ENCODE data around the gene MTARC1. TPM values are rescaled to one million over a fixed set of nuclear protein-coding genes. Genes with fewer than 3 reads are reported as not detected.
A peak's percentile ranks its signal among the peaks of the same experiment; 100 is the strongest.

MTARC1 gene
- total RNA-seq, result 9.4 TPM

DNA sequence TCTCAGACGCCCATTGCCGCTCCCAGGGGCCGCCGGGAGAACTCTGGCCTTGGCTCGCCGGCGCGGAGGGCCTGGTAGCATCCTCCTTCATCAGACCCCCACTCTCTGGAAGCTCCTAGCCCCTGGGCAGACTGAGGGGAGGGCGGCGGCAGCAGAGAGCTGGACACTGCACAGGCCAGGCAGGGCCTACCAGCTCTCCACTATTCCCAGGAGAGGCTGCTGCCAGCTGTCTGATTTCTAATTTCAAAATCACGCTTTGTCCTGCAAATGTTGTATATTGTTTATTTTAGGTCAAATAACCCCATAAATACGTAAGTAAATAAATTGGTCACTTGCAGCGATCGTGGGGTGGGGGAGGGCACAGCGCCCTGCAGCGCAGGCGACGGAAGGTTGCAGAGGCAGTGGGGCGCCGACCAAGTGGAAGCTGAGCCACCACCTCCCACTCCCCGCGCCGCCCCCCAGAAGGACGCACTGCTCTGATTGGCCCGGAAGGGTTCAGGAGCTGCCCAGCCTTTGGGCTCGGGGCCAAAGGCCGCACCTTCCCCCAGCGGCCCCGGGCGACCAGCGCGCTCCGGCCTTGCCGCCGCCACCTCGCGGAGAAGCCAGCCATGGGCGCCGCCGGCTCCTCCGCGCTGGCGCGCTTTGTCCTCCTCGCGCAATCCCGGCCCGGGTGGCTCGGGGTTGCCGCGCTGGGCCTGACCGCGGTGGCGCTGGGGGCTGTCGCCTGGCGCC lies at the start of gene MTARC1:
MTARC1 (plus strand) TSS at position 577 of the 732 bp plus-strand sequence; CDS start at position 609, 32 bp downstream.
- DNase-seq, result peak; percentile 58

DNA sequence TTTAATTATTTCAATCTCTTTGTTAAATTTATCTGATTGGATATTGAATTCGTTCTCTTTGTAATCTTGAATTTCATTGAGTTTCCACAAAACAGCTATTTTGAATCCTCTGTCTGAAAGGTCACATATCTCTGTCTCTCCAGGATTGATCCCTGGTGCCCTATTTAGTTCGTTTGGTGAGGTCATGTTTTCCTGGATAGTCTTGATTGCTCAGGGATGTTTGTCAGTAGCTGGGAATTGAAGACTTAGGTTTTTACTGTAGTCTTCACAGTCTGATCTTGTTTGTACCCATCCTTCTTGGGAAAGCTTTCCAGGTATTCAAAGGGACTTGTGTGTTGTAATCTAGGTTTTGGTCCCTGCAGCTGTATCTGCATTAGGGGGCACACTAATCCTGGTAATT lies 45.4 kb upstream of the MTARC1 start:
- DNase-seq, result no peak

DNA sequence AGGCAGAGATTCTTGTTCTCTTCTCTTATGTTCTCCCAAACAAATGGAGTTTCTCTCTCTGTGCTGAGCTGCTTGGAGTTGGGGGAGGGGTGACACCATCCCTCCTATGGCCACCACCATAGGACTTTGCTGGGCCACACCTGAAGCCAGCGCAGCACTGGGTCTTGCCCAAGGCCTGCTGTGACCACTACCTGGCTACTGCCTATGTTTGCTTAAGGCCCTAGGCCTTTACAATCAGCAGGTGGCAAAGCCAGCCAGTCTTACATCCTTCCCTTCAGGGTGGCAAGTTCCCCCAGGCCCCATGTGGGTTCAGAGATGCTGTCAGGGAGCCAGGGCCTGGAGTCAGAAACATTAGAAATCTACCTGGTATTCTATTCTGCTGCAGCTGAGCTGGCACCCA lies 44.9 kb upstream of the MTARC1 start:
- DNase-seq, result no peak

DNA sequence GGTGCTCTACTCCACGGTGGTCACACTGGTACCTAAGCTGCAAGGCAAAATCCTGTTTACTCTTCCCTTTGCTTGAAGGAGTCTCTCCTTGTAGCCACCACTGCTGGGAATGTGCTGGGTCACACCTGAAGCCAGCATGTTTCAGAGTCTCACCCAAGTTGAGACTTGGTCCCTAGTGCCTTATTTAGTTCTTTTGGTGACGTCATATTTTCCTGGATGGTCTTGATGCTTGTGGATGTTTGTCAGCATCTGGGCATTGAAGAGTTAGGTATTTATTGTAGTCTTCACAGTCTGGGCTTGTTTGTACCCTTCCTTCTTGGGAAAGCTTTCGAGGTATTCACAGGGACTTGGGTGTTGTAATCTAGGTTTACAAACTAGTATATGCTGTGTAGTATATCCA lies 44.2 kb upstream of the MTARC1 start:
- no peak for DNase-seq

DNA sequence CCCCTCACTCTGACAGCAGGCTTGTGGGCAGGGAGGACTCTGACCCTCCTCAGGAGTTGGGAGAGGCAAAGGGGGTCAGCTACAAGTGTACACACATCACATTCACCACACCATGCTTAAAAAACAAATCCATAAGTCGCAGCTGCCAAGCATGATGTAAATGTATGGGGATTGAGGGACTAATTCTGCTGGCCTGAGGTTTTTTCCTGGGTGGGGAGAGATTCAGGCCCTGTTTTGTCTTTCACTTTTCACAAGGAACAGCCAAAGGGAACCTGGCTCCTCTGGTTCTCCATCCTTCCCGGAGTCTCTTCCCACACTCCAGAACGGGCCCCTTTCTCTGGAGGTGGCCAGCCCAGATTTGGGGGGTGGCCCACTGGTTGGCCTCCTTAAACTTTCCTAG lies 39.9 kb upstream of the MTARC1 start:
- DNase-seq, result no peak

DNA sequence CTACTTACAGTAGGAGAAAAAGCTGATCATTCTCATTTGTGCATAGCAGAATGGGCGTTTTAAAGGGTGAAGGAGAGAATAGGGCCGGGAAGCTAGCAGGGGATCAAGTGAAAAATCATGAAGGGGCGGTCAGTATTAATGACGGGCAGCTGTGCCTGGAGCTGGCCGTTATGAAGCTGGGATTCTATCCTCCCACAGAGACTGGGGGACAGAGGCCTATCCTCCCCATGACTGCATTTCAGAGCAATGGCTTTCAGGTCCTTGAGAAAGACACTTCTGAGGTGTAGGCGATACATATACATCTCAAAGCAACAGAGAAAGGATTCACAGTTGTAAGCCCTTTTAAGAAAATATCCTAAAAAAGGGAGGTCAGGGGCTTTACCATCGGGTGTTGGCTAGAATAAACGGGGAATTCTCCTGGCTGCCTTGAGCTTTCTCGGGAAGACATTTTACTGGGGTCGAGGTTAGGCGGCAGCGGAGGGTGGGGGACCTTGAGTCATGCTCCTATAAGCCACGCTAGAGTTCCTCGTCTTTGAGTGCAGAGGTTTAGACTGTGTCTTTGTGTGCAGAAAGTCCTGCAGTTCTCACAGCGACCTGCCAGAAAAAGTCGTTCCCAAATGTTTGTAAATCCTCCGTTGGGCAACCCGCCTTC lies 39.1 kb upstream of the MTARC1 start:
- DNase-seq, result no peak

DNA sequence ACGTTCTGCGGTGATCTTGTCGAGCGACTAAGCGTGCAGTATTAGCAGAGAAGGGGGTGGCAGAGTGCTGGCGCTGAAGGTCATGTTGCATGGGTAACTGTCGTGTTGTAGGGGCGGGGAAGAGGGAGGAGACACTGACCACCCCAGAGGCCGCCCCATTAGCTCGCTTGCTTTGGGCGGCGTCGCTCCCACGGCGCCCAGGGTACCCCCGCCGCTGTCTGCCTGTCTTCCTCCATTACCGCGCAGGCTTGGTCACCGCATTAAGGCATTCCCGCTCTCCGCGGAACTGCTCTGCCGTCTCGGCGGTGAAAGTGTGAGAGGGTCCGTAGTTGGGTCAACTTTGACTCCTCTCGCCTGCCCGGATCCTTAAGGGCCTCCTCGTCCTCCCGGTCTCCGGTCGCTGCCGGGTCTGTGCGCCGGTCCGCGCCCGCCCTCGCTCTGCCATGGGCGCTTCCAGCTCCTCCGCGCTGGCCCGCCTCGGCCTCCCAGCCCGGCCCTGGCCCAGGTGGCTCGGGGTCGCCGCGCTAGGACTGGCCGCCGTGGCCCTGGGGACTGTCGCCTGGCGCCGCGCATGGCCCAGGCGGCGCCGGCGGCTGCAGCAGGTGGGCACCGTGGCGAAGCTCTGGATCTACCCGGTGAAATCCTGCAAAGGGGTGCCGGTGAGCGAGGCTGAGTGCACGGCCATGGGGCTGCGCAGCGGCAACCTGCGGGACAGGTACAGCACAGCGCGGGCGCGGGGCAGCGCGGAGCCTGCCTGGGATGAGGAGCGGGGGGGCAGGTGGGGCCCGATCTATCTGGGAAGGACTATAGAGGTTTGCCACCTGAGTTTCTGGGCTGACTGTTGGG lies 38.4 kb upstream of the MTARC1 start, which contains the start of gene MTARC2:
MTARC2 (plus strand) TSS at position 234 of the 846 bp plus-strand sequence; CDS start at position 444, 210 bp downstream.
- DNase-seq, result peak; percentile 42

DNA sequence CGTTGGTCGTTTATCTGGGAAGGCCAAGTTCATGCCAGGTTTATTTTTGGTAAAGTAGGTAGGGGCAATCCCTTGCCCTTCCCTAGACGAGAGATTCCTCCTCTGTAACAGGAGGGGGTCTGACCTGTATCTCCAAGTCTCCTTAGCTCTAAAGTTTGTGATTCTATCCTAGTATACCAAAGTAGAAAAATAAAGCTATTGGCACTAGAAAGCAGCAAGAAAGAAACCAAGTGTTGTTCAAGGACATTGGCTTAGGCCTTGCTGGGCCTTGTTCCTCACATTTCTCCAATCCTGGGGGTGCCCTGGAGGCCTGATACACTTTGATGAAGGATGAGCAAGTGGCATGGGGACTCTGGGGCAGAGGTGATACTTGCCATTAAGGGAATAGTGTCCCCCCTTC lies 37.8 kb upstream of the MTARC1 start:
- no peak for DNase-seq

DNA sequence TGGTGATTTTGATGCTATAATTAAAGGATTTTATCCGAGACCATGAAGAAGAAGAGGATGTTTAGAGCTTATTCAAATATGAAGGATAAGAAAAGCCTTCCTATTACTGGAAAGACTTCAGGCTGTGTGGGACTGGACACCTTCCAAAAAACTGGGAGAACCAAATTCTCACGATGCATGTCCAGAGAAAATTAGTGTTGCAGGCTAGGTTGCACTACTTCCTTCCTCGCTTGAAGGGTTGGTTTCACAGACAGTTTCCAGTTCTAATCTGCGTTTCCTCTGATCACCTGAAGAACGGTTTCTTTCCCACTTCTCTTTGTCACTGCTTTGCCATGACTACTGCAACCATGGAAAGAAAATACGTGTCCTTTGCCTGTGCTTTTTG lies 36.6 kb upstream of the MTARC1 start:
- DNase-seq, result no peak

DNA sequence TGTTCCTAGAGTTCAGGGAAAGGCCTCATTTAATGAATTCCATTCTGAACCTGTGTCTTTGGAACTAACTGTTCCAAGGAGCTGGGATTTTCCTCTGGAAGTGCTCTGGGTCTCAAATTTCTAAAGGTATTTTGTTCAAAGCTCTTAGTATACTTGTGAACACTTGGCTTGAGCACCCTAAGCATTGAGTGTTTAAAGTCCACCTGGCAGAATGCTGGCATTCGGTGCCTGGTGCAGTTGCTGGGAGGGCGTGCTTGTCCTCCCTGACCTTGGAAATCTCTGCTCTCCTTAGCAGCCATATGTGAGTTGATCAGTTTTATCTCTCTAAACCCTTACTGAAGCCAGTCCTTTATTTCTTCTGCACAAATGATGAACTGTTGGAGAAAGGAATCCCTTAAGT lies 35.6 kb upstream of the MTARC1 start:
- no peak for DNase-seq

DNA sequence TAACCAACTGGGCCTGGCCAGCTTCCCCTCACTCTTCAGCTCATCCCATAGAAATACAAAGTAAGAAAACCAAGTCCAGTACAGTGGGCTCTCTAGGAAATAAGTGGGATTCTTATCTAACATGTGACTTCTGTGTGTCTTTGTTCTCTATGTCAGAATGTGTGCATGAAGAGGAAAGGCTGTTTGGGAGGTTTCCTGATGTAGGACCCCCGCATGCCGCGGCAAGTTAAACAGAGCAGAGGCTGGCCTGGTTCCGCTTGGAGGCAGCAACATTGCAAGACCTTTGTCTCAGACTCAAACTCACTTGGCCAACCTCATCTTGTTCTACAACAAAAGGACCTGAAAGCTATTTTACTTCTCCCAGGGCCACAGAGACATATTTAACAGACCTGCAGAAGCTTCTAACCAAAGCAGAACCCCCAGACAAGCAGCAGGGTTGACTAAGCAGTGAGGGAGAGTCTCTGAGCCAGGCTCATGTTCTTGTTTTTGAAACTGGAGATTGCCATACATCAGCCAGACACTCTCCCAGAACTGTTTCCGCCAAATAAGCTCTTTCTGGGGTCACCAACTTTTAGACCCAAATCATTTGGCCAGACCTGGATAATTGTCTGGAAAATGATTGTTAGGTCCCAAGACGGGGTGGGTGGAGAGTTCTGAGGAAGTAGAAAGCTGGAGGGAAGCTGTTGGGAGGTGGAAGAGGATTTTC lies 32.3 kb upstream of the MTARC1 start:
- no peak for DNase-seq

DNA sequence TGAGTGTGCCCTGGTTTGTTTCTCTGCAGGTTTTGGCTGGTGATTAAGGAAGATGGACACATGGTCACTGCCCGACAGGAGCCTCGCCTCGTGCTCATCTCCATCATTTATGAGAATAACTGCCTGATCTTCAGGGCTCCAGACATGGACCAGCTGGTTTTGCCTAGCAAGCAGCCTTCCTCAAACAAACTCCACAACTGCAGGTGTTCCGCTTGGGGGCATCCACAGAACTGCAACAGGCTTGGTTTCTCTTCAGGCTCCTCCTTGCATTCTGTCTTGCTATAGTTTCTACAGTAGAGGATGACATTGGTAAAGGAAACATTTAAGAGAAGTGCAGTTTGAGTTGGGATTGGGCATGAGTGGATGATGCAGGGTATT lies 31.8 kb upstream of the MTARC1 start:
- DNase-seq, result no peak

DNA sequence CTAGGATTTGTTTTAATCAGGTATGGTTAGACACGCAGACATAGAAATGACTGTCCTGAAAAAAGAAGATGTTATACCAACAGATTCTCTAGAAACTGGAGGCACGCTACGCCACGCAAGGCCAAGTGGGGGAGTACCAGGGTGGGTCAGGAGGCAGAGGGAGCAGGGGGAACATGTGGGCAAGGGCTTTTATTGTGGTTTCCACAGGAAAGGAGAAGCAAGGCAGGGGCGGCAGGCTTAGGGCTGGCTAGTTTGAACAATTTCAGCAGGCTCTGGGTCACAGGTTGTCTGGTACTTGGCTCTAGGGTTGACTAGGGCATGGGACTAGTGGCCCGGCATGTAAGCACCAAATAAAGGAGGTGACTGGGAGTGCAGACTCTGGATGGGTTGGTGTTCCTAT lies 31.4 kb upstream of the MTARC1 start:
- DNase-seq, result no peak

DNA sequence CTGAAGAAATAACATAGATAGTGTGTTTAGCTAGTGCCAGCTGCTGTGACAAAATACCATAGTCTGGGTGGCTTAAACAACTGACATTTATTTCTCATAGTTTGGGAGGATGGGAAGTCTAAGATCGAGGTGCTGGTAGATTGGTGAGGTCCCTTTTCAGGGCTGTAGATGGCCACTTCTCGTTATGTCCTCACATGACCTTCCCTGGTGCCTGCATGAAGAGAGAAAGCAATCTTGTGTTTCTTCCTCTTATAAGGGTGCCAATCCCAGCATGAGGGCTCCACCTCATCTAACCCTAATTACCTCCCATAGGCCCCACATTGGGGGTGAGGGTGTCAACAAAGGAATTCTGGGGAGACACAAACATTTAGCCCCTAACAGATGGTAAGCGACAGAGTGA lies 29.3 kb upstream of the MTARC1 start:
- no peak for DNase-seq

DNA sequence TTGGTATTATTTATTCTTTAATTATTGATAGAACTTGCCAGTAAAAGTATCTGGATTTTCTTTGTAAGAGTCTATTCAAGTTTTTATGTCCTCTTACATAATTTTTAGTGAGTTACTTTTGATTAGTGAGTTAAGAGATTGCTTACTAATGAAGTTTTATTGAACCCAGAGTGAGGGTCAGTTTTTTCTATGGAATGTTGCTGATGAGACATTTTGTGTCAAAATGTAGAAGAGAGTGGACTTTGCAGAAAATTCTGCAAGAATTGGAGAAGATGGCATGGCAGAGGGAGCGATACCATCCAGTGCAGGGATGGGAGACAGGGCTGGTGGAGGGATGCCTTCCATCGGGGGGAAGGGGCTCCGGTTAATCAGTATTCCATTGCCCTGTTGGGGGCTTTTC lies 27.6 kb upstream of the MTARC1 start:
- no peak for DNase-seq

DNA sequence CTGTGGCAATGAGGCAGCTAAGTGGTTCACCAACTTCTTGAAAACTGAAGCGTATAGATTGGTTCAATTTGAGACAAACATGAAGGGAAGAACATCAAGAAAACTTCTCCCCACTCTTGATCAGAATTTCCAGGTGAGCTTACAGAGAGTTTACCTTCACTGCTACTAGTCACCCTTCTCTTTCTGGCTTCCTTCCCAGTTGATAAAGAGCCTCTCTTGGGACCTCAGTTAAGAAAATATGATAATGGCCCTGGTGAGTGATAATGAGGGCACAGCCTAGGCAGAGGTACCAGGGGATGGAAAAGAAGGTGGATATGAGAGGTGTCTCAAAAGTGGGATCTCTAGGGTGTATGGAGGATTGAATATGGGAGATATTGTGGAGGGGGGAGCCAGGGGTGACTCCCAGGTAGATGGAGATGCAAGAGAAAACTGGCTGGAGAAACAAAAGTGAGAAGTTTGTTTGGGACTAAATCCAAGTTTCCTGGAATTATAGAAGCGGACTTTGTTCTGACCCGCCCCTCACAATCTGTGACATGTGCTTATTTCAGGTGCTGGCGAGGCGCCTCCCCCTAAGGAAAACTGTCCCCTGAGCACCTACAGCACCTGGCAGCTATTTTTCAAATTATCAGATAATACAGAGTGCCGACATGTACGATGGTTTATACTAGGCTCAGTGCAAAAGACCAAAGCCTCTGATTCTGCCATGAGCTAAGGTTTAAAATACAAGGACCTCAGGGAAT lies 24.9 kb upstream of the MTARC1 start:
- no peak for DNase-seq

DNA sequence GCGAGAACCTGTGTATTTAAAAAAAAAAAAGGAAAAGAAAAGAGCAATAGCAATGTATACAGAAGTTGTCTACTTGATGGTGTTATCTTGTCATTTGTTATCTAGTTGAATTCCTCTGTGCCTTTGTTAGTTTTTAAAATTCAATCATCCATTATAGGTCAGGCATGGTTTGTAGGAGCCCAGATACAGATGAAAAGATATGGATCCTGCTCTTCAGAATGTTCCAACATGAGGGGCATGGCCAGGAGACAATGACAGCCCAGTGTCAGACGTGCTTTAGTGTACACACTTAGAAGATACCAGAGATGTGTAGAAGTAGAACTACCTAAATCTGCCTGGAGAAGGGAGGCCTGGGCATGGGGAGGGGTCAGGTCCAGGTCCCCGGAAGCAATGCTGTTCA lies 22.0 kb upstream of the MTARC1 start:
- DNase-seq, result no peak

DNA sequence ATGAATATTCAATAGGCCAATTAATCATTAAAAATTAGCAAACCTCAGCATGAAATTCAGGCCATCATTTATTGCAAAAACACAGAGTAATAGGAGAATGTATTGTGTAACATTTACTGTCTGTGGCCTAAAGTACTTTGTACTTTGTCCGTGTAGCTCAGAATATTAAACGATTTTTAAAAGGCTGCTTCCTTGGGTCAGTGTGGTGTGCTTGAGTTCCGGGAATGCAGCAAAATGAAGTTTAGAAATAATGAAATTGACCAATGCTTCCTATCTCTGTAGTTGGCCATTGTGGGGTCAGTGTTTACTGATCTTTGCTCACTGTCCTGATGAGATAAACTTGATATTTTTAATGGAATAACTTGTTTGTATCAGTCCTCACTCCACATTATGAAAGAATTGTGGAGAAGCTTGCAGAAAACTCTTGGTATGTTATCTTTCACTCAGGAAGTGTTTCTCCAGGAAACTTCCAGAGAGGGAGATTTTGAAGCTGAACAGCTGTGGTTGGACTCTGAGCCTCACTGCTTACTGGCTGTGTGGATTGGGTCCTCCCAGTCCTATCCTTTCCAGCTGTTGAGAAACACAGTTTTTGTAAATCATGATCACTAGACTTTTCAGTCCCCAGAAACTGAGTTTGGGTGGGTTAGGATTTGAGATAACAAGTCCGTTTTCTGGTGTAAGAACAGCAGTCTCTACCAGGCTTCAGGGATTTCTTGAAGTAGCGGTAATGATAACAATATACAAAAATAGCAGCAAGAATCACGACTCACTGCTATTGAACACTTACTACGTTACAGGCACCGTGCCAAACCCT lies 19.2 kb upstream of the MTARC1 start:
- no peak for DNase-seq

DNA sequence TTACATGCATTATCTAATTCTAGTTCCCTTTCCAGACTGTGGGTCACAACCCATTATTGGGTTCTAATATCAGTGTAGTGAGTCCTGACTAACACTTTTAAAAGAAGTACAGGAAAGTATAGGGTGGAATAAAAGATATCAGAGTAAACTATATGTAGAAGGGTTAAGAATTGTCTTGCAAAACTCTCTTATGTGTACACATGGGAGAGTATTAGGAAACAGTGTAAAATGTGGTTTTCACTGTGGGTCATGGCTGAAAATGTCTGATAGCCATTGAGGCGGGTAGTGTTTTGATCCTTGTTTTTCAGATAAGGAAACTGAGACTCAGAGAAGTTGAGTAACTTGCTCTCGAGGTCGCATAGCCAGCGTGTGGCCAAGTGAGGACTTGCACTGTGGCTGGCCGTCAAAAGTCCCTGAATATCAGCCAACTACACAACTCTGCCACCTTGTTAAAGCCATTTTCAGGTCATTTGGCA lies 18.5 kb upstream of the MTARC1 start:
- DNase-seq, result no peak

DNA sequence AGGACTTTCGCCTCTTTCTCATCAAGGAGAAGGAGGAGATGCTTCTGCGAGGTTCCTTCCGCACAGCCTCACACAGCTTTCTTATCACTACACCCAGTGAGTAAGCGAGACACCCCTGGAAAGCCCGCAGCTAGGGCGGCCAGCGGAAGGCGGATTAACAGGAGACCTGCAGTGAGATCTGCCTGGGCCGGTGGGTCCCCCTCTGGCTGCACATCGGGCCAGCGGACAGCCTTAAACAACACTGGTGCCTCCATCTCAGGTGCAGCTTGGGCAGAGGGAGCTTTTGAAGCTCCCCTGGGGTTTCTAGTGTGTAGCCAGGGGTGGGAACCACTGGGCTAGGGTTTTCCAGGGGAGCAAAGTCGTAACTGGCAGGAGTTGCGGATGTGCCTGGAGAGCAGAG lies 17.5 kb upstream of the MTARC1 start:
- no peak for DNase-seq
